HepG2 (cell line): ENCODE measurements around the gene COMMD8. TPM values are rescaled to one million over a fixed set of nuclear protein-coding genes. Genes with fewer than 3 reads are reported as not detected.
A peak's percentile ranks its signal among the peaks of the same experiment; 100 is the strongest.

Experiments
- AHDC1 ChIP-seq: sonication (generic); formaldehyde crosslinking; IDR thresholded peaks from 2 replicates; pipeline ENCODE4 v1.5.1; 2020; ENCODE audit warnings: mild to moderate bottlenecking, missing genetic modification reagents, borderline replicate concordance
- CHD4 ChIP-seq: fragments of 200-600 bp; sonication (generic); IDR thresholded peaks from 2 replicates; pipeline ENCODE4 v1.7.0; 2017; ENCODE audit warnings: mild to moderate bottlenecking, low read length, borderline replicate concordance
- FOXA3 ChIP-seq: IDR thresholded peaks from 2 replicates; pipeline ENCODE4 v1.6.1; 2016; ENCODE audit warnings: missing genetic modification reagents, missing compliant biosample characterization
- NR2F2 ChIP-seq: IDR thresholded peaks from 2 replicates; pipeline ENCODE4 v1.6.1; 2012; ENCODE audit warnings: low read depth, inconsistent platforms, borderline replicate concordance
- ONECUT2 ChIP-seq: sonication (generic); formaldehyde crosslinking; IDR thresholded peaks from 2 replicates; pipeline ENCODE4 v1.4.0; 2020; ENCODE audit warnings: missing genetic modification reagents
- PREB ChIP-seq: sonication (generic); formaldehyde crosslinking; IDR thresholded peaks from 2 replicates; pipeline ENCODE4 v1.4.0; 2020; ENCODE audit warnings: missing genetic modification reagents
- RARA ChIP-seq: IDR thresholded peaks from 2 replicates; pipeline ENCODE4 v1.6.1; 2016; ENCODE audit warnings: missing genetic modification reagents, missing compliant biosample characterization
- SOX13 ChIP-seq, 3 experiments: fragments of 450-650 bp in 1 of 3; sonication (generic) in 1 of 3; formaldehyde crosslinking in 1 of 3; IDR thresholded peaks in 2 of 3; conservative IDR thresholded peaks in 1 of 3; 2 replicates each; pipeline versions ENCODE4 v1.5.0 to v1.6.1; 2016 to 2020; ENCODE audit warnings: antibody characterized with exemption in 1 of 3, mild to moderate bottlenecking in 1 of 3, missing compliant biosample characterization in 1 of 3, missing genetic modification reagents in 1 of 3, moderate library complexity in 1 of 3
- SOX5 ChIP-seq: IDR thresholded peaks from 2 replicates; pipeline ENCODE4 v1.6.1; 2016; ENCODE audit warnings: borderline replicate concordance
- TCF7 ChIP-seq: sonication (generic); IDR thresholded peaks from 2 replicates; pipeline ENCODE4 v1.6.1; 2016; ENCODE audit warnings: antibody characterized with exemption, low read depth
- TCF7L2 ChIP-seq: IDR thresholded peaks from 2 replicates; pipeline ENCODE4 v1.6.1; 2011; ENCODE audit warnings: mild to moderate bottlenecking, low read depth, low read length, moderate library complexity
- USF2 ChIP-seq, 2 experiments: sonication (generic) in 1 of 2; formaldehyde crosslinking in 1 of 2; IDR thresholded peaks; 2 replicates each; pipeline versions ENCODE4 v1.5.1 to v1.6.1; 2011 to 2020; ENCODE audit warnings: borderline replicate concordance in 1 of 2, low read depth in 1 of 2, low read length in 1 of 2, mild to moderate bottlenecking in 1 of 2, missing genetic modification reagents in 1 of 2, moderate library complexity in 1 of 2
- ZNF503 ChIP-seq: sonication (generic); formaldehyde crosslinking; IDR thresholded peaks from 2 replicates; pipeline ENCODE4 v1.4.0; 2020; ENCODE audit warnings: missing genetic modification reagents
- polyA plus RNA-seq, 8 experiments: library from polyadenylated mRNA; depleted of rRNA in 3 of 8; stranded (reverse) in 7 of 8; unstranded in 1 of 8; fragments of >200 nt; fragmentation: Illumina TruSeq in 4 of 8; extraction: Trizol in 4 of 8; gene quantifications; 2 replicates each; pipeline versions ENCODE4 v1.2.1 to v1.2.3, GENCODE V29; 2011 to 2016; ENCODE audit warnings: low read depth in 4 of 8, missing spikeins in 1 of 8, mixed read lengths in 1 of 8; ENCODE audit not compliant: insufficient read depth in 1 of 8
- total RNA-seq, 5 experiments: library from RNA; depleted of rRNA; stranded (reverse); fragments of >200 nt; fragmentation: Illumina TruSeq; extraction: Trizol; gene quantifications; 2 replicates each; pipeline ENCODE4 v1.2.3, GENCODE V29; 2016; ENCODE audit warnings: low read depth in 1 of 5

COMMD8 gene
- total and polyA plus RNA-seq, 2 of the 13 experiments (the other 11 are each of a cell fraction or from before 2014, with no cell fraction given): 7.1 to 20.3 TPM

GRCh38 chr4:47419296-47419695 lies 44.2 kb downstream of the COMMD8 start (continued):
- TF ChIP-seq USF2 (IDR thresholded peaks at IDR 0.05; ENCODE audit: low read depth, low read length): no peak
- no peak for TF ChIP-seq USF2 (CRISPR knock-in tag; IDR thresholded peaks at IDR 0.05; ENCODE audit: borderline replicate concordance)
- TF ChIP-seq ONECUT2 (CRISPR knock-in tag): peak; percentile 43; the same call in 1 of the 2 replicates
- peak; percentile 44; the same call in 1 of the 2 replicates for TF ChIP-seq AHDC1 (CRISPR knock-in tag)
- TF ChIP-seq RARA: peak; percentile 32; the same call in 1 of the 2 replicates
- TF ChIP-seq PREB (CRISPR knock-in tag): no peak
- TF ChIP-seq CHD4: no peak
- TF ChIP-seq NR2F2: peak; percentile 99
- 0 out of 2 replicates have a peak, but pooled peaks have one; percentile 25 for TF ChIP-seq SOX13 (IDR thresholded peaks at IDR 0.05)
- TF ChIP-seq SOX13 (CRISPR knock-in tag; conservative IDR thresholded peaks at IDR 0.05 in 1 of 2, IDR thresholded peaks at IDR 0.05 in 1 of 2): 0 out of 4 replicates have a peak, but pooled peaks of 1 of the 2 experiments have one; percentile 27
- TF ChIP-seq TCF7: peak; percentile 88
- TF ChIP-seq TCF7L2: peak; percentile 73
- peak; percentile 37; the same call in 1 of the 2 replicates for TF ChIP-seq ZNF503 (CRISPR knock-in tag)
- TF ChIP-seq SOX5 (CRISPR knock-in tag): 0 out of 2 replicates have a peak, but pooled peaks have one; percentile 17
- peak; percentile 39; the same call in 1 of the 2 replicates for TF ChIP-seq FOXA3 (CRISPR knock-in tag)
